Measurements from ENCODE around the gene HAUS6. TPM values are rescaled to one million over a fixed set of nuclear protein-coding genes. Genes with fewer than 3 reads are reported as not detected.

The HAUS6 gene
- total and polyA plus RNA-seq, 2 experiments from 2014 or later = 32.7 to 48.7 TPM

GRCh38 chr9:19033015-19033414, 69.7 kb downstream of the HAUS6 start, which contains the start of gene SAXO1 (continued):
- no peak for TF ChIP-seq ZNF462 (CRISPR knock-in tag; IDR thresholded peaks at IDR 0.05)
- TF ChIP-seq CREB1 (CRISPR knock-in tag; IDR thresholded peaks at IDR 0.05; ENCODE audit: low read depth) = no peak
- TF ChIP-seq STAT1 (IDR thresholded peaks at IDR 0.05; ENCODE audit: unreplicated experiment) = no peak

GRCh38 chr9:19032406-19032805, 70.3 kb downstream of the HAUS6 start:
- no peaks in the 10 kb centered on the region for H3K79me2 ChIP-seq (replicated peaks; ENCODE audit: insufficient read depth)
- no peaks in the 10 kb centered on the region for H3F3A ChIP-seq (replicated peaks; ENCODE audit: low read depth)
- Mint-ChIP-seq H3K27ac (no peak overlapping the region), H3K4me3 (no peak overlapping the region), H3K9me3 (peaks cover 12% of the 10 kb centered on the region), H3K4me1 (no peaks in the 10 kb centered on the region), H3K27me3 (ENCODE audit: insufficient read depth, low read depth, poor library complexity) (peaks cover 7% of the 10 kb centered on the region), H3K36me3 (ENCODE audit: low read depth) (peaks cover 11% of the 10 kb centered on the region; the same call in 2 of the 3 replicates)
- H3K36me3 ChIP-seq (ENCODE audit: insufficient read depth) = no peaks in the 10 kb centered on the region
- H3K4me3 ChIP-seq = no peak overlapping the region
- H3K9me2 ChIP-seq (ENCODE audit: insufficient read depth) = 0 out of 2 replicates have a peak, but pooled peaks cover 5% of the 10 kb centered on the region
- H3K4me2 ChIP-seq = no peak overlapping the region
- H3K27me3 ChIP-seq (ENCODE audit: insufficient read depth) = no peaks in the 10 kb centered on the region
- no peak overlapping the region for H3K27ac ChIP-seq (ENCODE audit: low read depth)
- H3K4me1 ChIP-seq (ENCODE audit: insufficient read depth) = no peaks in the 10 kb centered on the region
- ATAC-seq (no peak), DNase-seq (ENCODE audit: low spot score) (no peak)
- H4K20me1 ChIP-seq (replicated peaks; ENCODE audit: insufficient read depth) = no peaks in the 10 kb centered on the region
- H2AFZ ChIP-seq = no peak overlapping the region
- TF ChIP-seq POLR2AphosphoS5 (IDR thresholded peaks at IDR 0.05; ENCODE audit: low read depth) = no peak

- ATAC-seq (no peak), DNase-seq (ENCODE audit: low spot score) (no peak)
- Histone ChIP-seq H3K9me2 (ENCODE audit: insufficient read depth) (peaks cover 13% of the 10 kb centered on the region), H3K27me3 (ENCODE audit: insufficient read depth) (no peaks in the 10 kb centered on the region), H3K27ac (ENCODE audit: low read depth) (no peak overlapping the region), H3K79me2 (replicated peaks; ENCODE audit: insufficient read depth) (no peaks in the 10 kb centered on the region), H3K4me2 (no peak overlapping the region), H3K4me3 (no peak overlapping the region), H3K36me3 (ENCODE audit: insufficient read depth) (no peaks in the 10 kb centered on the region), H4K20me1 (replicated peaks; ENCODE audit: insufficient read depth) (no peaks in the 10 kb centered on the region), H3K4me1 (ENCODE audit: insufficient read depth) (no peaks in the 10 kb centered on the region), H3F3A (replicated peaks; ENCODE audit: low read depth) (no peaks in the 10 kb centered on the region), H2AFZ (no peak overlapping the region)
- Mint-ChIP-seq H3K9me3 (peaks cover 4% of the 10 kb centered on the region; the same call in 2 of the 3 replicates), H3K4me1 (no peaks in the 10 kb centered on the region), H3K4me3 (no peak overlapping the region), H3K36me3 (ENCODE audit: low read depth) (peaks cover 4% of the 10 kb centered on the region; the same call in 1 of the 3 replicates), H3K27ac (no peak overlapping the region), H3K27me3 (ENCODE audit: insufficient read depth, low read depth, poor library complexity) (peaks cover 7% of the 10 kb centered on the region)
- TF ChIP-seq POLR2AphosphoS5 (IDR thresholded peaks at IDR 0.05; ENCODE audit: low read depth) = no peak
- no peak for TF ChIP-seq CREB1 (CRISPR knock-in tag; IDR thresholded peaks at IDR 0.05; ENCODE audit: low read depth)
- no peak for TF ChIP-seq REST (IDR thresholded peaks at IDR 0.05; ENCODE audit: unreplicated experiment)
- no peak for TF ChIP-seq ZNF114 (CRISPR knock-in tag; IDR thresholded peaks at IDR 0.05)
- no peak for TF ChIP-seq ETS1 (IDR thresholded peaks at IDR 0.05)
- TF ChIP-seq EZH2 (IDR thresholded peaks at IDR 0.05; ENCODE audit: low read depth, unreplicated experiment) = no peak
- no peak for TF ChIP-seq ZNF331 (CRISPR knock-in tag; IDR thresholded peaks at IDR 0.05; ENCODE audit: low read depth)
Measured at GRCh38 chr9:19030899-19031298, 71.8 kb downstream of the HAUS6 start.

All from GM23338 (cell line).